Measurements from ENCODE around the gene TMEM248. TPM values are rescaled to one million over a fixed set of nuclear protein-coding genes. Genes with fewer than 3 reads are reported as not detected.
"Not testable (repeated sequence)": the region's sequence is repeated elsewhere in the genome, so short reads cannot be mapped to it uniquely, and the experiment has no call there.

The TMEM248 gene, protein sequence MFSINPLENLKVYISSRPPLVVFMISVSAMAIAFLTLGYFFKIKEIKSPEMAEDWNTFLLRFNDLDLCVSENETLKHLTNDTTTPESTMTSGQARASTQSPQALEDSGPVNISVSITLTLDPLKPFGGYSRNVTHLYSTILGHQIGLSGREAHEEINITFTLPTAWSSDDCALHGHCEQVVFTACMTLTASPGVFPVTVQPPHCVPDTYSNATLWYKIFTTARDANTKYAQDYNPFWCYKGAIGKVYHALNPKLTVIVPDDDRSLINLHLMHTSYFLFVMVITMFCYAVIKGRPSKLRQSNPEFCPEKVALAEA
- 100 to 1,000 TPM in 1 of 2 experiments, 10 to 100 TPM in 1; 85.0 to 104 TPM for total RNA-seq

DNA sequence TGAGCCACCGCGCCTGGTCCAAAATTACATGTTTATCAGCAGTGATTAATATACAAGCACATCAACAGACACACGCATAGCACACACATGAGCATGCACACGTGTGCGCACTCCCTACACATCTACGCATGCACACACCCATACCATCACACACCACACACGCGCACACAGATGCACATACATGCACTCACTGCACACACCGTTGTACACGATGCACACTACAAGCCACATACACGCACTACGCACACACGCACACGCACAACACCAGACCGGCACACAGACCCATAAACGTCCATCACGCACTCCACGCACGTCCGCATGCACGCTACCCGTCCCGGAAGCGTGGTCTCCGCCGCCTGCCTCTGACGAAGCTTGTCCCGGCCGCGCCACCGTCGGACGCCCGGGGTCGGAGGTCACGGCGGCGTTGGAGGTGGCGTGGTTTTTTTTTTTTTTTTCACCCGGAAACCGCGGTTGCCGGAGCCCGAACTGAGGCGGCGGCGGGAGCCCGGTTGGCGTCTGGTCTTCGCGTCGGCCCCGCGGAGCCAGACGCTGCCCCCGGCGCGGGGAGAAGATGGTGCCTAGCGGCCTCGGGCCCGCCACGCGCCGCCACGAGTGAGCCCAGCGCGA, at the start of gene TMEM248:
Gene TMEM248, plus strand, starts transcription at position 457 of the 627 bp plus-strand sequence. CDS start 20,641 bp downstream, outside the sequence.
- Mint-ChIP-seq H3K27me3 (no peaks in the 10 kb centered on the region), H3K4me1 (peaks cover 36% of the 10 kb centered on the region), H3K27ac (peak within 1 kb of the TSS; percentile 99), H3K9me3 (no peaks in the 10 kb centered on the region), H3K36me3 (ENCODE audit: low read depth) (peaks cover 23% of the 10 kb centered on the region), H3K4me3 (peak within 1 kb of the TSS; percentile 99)
- peak; percentile 92 for DNase-seq
- ChIA-PET POLR2A (interaction anchor here (0.6 to 1.0 kb wide), 3 partner anchors 76 to 271 kb away, joined by 4 to 6 read pairs (median 6); no protein-coding TSS in a partner anchor), CTCF (interaction anchor here (0.6 to 2.0 kb wide), 5 partner anchors 16 to 431 kb away, joined by 3 to 6 read pairs (median 4); no protein-coding TSS in a partner anchor)

DNA sequence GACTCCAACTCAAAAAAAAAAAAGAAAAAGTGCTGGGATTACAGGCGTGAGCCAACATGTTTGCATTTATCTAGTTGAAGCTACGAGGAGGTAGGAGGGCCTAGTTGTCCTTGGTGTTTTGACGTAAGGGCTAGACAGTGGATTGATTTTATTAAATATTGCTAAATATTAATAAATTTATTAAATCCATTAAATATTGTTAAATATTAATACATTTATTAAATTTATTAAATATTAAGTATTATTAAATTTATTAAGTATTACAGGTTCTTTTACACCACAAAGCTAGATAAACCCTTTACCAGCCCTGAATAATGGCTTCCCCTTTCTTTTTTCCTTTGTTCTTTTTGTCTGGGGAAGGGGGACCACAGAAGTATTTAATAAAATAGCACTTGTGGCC, 47.5 kb upstream of the TMEM248 start:
- no peak for DNase-seq
- Mint-ChIP-seq H3K27me3 (no peaks in the 10 kb centered on the region), H3K4me3 (no peak overlapping the region), H3K4me1 (peaks cover 9% of the 10 kb centered on the region), H3K27ac (no peak overlapping the region), H3K36me3 (ENCODE audit: low read depth) (peaks cover 2% of the 10 kb centered on the region), H3K9me3 (no peaks in the 10 kb centered on the region)
- CTCF ChIA-PET, result interaction anchor here (0.5 kb wide), 1 partner anchor 127 kb away, joined by 3 read pairs; no protein-coding TSS in a partner anchor
- POLR2A ChIA-PET, result no interaction called here

DNA sequence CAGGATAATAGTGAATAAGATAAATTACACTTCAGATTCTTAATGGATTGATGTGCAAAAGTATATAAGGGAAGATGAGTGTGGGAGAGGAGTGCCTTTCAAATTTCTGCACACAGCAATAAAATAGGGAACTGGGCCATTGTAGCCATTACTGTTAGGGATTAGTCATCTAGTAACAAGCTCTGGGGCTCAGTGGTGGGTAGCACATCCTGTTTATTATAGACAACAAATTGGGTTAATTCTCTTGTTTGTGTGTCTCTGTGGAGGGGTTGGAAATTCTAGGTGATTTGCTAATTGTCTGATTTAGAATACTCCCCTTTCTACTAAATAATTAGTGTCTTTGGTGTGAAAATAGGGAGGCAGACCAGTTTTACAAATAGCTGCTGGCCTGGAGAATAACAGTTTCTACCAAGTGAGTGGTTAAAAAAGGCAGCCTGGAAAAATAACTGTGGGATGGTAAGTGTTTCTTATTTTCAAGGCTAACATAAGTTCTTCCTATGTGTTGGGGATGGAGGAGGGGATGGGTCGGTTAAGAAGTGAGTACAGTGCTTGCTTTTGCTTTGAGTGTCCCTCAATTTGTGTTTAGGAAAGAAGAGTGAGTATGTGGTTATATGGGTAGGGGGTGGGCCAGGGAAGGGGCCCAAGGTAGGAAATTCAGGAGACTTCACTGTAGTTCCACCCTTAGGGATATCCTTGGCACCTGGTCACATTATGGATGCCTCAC, 43.3 kb upstream of the TMEM248 start:
- POLR2A ChIA-PET, result no interaction called here
- H3K27me3 Mint-ChIP-seq, result no peaks in the 10 kb centered on the region
- peaks cover 9% of the 10 kb centered on the region for H3K4me1 Mint-ChIP-seq
- H3K4me3 Mint-ChIP-seq, result no peak overlapping the region
- H3K27ac Mint-ChIP-seq, result peak overlapping the region; percentile 51
- DNase-seq, result no peak
- peaks cover 5% of the 10 kb centered on the region for H3K36me3 Mint-ChIP-seq (ENCODE audit: low read depth)
- CTCF ChIA-PET, result interaction anchor here (0.6 to 1.2 kb wide), 2 partner anchors 8 to 33 kb away, joined by 4 to 6 read pairs; no protein-coding TSS in a partner anchor
- no peaks in the 10 kb centered on the region for H3K9me3 Mint-ChIP-seq

DNA sequence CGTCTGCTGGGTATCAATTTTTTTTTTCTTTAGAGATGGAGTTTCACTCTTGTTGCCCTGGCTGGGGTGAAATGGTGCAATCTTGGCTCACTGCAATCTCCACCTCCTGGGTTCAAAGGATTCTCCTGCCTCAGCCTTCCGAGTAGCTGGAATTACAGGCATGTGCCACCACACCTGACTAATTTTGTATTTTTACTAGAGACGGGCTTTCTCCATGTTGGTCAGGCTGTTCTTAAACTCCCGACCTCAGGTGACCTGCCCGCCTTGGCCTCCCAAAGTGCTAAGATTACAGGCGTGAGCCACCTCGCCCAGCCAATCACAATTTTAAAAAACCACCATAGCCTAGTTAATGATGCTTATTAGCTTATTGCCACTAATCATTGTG, 42.7 kb upstream of the TMEM248 start:
- CTCF ChIA-PET, result interaction anchor here (0.6 to 1.2 kb wide), 3 partner anchors 9 to 56 kb away, joined by 3 to 6 read pairs (median 4); no protein-coding TSS in a partner anchor
- H3K4me3 Mint-ChIP-seq; DNase-seq; H3K9me3 Mint-ChIP-seq; H3K27me3 Mint-ChIP-seq; POLR2A ChIA-PET; H3K4me1 Mint-ChIP-seq; H3K36me3 Mint-ChIP-seq (ENCODE audit: low read depth); H3K27ac Mint-ChIP-seq: not testable (repeated sequence)

DNA sequence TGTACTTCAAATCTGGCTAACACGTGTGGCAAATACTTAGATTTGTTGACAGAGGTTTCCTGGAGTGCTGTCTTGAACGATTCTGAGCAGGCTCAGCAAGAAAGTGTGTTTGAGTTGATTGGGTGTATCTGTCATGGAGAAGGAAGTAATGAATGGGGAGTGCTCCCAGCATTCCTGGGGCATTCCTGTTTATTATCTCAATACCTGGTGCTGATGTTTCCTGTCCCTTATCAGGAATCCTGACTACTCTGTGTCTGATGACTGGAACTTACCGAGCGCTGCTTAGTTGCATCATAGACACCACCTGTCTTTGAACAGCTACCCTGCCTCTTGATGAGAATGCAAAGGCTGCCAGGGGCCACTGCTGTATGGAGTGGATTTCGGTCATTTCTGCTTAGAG, 41.0 kb upstream of the TMEM248 start:
- no peak overlapping the region for H3K27ac Mint-ChIP-seq

DNA sequence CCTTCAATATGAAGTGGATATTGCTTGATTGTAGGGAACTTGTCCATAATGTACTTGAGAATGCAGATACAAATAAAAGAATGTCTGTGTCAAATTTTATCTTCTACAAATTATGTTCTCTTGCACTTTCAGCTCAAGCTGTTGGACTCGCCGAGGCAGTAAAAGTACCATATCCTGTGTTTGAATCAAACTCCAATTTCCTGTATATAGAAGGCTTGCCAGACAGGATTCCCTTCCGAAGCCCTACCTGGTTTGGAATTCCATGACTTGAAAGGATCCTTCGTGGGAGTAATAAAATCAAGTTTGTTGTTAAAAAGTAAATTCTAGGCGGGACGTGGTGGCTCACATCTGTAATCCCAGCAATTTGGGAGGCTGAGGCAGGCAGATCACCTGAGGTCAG, 40.4 kb upstream of the TMEM248 start:
- H3K9me3 Mint-ChIP-seq; H3K4me3 Mint-ChIP-seq; POLR2A ChIA-PET; H3K27ac Mint-ChIP-seq; H3K4me1 Mint-ChIP-seq; H3K27me3 Mint-ChIP-seq; DNase-seq; H3K36me3 Mint-ChIP-seq (ENCODE audit: low read depth): not testable (repeated sequence)
- CTCF ChIA-PET, result interaction anchor here (1.3 kb wide), 1 partner anchor 16 kb away, joined by 3 read pairs; no protein-coding TSS in a partner anchor

More for the DNA sequence above, 41.0 kb upstream of the TMEM248 start:
- CTCF ChIA-PET, result interaction anchor here (1.3 kb wide), 1 partner anchor 16 kb away, joined by 3 read pairs; no protein-coding TSS in a partner anchor
- Mint-ChIP-seq H3K4me3 (no peak overlapping the region), H3K4me1 (peaks cover 9% of the 10 kb centered on the region), H3K27me3 (no peaks in the 10 kb centered on the region), H3K9me3 (no peaks in the 10 kb centered on the region), H3K36me3 (ENCODE audit: low read depth) (peaks cover 5% of the 10 kb centered on the region)
- no peak for DNase-seq
- POLR2A ChIA-PET, result no interaction called here

DNA sequence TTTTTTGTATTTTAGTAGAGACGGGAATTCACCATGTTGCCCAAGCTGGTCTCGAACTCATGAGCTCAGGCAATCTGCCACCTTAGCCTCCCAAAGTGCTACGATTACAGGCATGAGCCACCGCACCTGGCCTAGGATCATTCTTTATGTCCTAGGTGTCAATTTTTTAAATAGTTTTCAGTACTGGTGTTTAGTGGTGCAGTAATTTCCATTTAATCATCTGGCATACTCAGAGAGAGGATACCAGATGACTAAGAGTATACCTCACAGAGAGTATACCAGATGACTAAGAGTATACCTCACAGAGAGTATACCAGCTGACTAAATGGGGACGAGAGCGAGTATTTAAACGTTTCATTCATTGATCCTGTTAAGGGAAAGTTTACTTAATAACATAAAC, 37.3 kb upstream of the TMEM248 start:
- POLR2A ChIA-PET, result no interaction called here
- CTCF ChIA-PET, result interaction anchor here (1.4 kb wide), 1 partner anchor 11 kb away, joined by 3 read pairs; no protein-coding TSS in a partner anchor

DNA sequence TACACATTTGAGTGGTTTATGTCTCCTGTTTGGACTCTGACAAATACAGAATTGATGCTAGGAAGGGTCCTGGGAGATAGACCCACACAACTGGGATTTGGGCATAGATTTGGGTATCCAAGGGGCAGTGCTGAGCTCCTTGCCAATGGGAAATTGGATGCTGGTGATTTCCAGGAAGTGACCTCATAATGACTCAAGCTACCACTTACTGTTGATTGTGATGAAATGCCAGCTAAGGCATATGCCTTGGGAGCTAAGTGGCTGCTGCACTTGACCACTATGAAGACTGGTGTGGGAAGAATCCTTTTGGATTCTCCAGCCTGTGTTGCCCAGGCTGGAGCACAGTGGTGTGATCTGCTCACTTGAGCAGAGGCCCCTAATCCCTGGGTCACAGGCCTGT, 36.5 kb upstream of the TMEM248 start:
- H3K27ac Mint-ChIP-seq, H3K9me3 Mint-ChIP-seq, DNase-seq, H3K27me3 Mint-ChIP-seq, POLR2A ChIA-PET, H3K4me3 Mint-ChIP-seq: not testable (repeated sequence)
- CTCF ChIA-PET, result interaction anchor here (1.4 kb wide), 1 partner anchor 10 kb away, joined by 3 read pairs; no protein-coding TSS in a partner anchor
- Mint-ChIP-seq H3K4me1 (peaks cover 12% of the 10 kb centered on the region), H3K36me3 (ENCODE audit: low read depth) (peaks cover 13% of the 10 kb centered on the region)

More for the DNA sequence above, 37.3 kb upstream of the TMEM248 start:
- Mint-ChIP-seq H3K4me1 (peaks cover 12% of the 10 kb centered on the region), H3K4me3 (no peak overlapping the region), H3K27me3 (no peaks in the 10 kb centered on the region), H3K9me3 (no peaks in the 10 kb centered on the region), H3K27ac (no peak overlapping the region), H3K36me3 (ENCODE audit: low read depth) (peaks cover 13% of the 10 kb centered on the region)
- no peak for DNase-seq

DNA sequence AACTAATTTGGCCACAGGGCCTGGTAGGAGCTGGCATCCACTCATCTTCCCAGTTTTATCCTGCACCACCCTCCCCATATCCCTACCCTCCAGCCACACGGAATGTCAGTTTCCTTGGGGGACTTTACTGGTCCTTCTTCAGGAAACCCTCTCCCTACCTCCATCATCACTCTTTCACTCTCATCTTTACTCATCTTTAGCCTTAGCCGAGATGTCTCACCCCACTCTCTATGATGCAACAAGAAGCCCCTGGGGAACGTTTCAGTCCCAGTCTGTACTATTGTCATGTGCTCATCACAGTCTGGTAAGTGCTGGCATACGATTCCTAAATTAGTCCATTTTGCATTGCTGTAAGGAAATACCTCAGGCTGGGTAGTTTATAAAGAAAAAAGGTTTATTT, 34.9 kb upstream of the TMEM248 start:
- DNase-seq, result no peak
- no peaks in the 10 kb centered on the region for H3K27me3 Mint-ChIP-seq

DNA sequence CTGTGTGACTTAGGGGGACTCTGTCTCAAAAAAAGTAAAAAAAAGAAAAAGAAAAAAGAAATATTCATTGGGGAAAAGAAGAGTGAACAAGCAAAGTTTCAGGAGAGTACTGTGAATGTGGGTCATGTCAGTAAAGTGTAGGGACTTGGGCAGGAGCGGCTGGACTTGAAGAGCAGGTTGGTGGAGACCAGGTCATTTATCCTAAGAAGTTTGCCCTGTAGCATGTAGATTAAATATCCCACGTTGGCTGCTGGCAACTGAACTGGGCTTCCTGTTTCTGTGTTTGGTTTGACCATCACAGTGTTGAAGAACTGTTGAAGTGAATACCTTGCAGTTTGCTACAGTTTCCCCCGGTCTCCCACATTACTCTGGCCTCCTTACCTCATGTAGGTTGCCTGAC, 32.8 kb upstream of the TMEM248 start:
- POLR2A ChIA-PET, H3K27me3 Mint-ChIP-seq, DNase-seq, H3K4me3 Mint-ChIP-seq, CTCF ChIA-PET, H3K9me3 Mint-ChIP-seq: not testable (repeated sequence)
- Mint-ChIP-seq H3K27ac (peak overlapping the region; percentile 5), H3K4me1 (peaks cover 12% of the 10 kb centered on the region), H3K36me3 (ENCODE audit: low read depth) (peaks cover 11% of the 10 kb centered on the region)

More for the DNA sequence above, 34.9 kb upstream of the TMEM248 start:
- H3K36me3 Mint-ChIP-seq (ENCODE audit: low read depth), result peaks cover 11% of the 10 kb centered on the region
- ChIA-PET CTCF (no interaction called here), POLR2A (no interaction called here)
- H3K4me1 Mint-ChIP-seq, result peaks cover 12% of the 10 kb centered on the region
- H3K4me3 Mint-ChIP-seq, result no peak overlapping the region
- no peaks in the 10 kb centered on the region for H3K9me3 Mint-ChIP-seq
- no peak overlapping the region for H3K27ac Mint-ChIP-seq

DNA sequence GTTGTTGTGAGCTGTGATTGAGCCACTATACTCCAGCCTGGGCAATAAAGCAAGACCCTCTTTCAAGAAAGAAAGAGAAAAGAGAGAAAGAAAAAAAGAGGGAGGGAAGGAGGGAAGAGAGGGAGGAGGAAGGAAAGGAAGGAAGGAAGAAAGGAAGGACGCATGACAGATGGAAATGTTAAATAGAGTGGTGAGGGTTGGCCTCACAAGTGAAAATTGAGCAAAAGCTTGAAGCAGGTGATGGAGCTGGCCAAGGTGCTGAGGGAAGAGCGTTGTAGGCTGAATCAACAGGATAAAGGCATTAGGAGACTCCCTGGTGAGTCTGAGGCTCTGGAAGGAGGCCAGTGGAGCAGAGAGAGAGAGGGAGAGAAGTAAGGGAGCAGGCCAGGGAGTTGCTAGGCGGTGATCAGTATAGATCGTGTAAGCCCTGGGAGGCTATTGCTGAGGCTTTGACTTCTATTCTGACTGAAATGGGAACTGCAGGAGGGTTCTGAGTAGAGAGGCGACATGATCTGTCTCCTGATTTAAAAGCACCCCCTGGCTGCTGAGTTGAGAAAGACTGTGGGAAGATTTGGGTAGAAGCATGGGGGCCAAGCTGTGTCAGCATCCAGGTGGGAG, 26.5 kb upstream of the TMEM248 start:
- no peaks in the 10 kb centered on the region for H3K4me1 Mint-ChIP-seq
- CTCF ChIA-PET, result interaction anchor here (0.6 to 1.8 kb wide), 4 partner anchors 9 to 50 kb away, joined by 3 to 8 read pairs (median 4); no protein-coding TSS in a partner anchor
- H3K36me3 Mint-ChIP-seq (ENCODE audit: low read depth), result peaks cover 5% of the 10 kb centered on the region
- H3K27ac Mint-ChIP-seq, result no peak overlapping the region
- no peaks in the 10 kb centered on the region for H3K9me3 Mint-ChIP-seq
- DNase-seq, result peak; percentile 6
- H3K27me3 Mint-ChIP-seq, result no peaks in the 10 kb centered on the region
- no peak overlapping the region for H3K4me3 Mint-ChIP-seq
- POLR2A ChIA-PET, result no interaction called here

DNA sequence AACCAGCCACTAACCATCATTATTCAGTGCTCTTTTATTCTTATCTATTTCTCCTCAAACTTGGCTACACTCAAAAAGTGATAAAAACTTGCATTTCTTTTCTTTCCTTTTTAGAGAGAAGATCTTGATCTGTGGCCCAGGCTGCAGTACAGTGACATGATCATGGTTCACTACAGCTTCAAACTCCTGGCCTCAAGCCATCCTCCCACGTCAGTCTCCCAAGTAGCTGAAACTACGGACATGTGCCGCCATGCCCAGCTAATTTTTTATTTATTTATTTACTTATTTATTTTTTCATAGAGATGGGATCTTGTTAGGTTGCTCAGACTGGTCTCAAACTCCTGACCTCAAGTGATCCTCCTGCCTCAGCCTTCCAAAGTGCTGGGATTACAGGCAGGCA, 24.6 kb upstream of the TMEM248 start:
- Mint-ChIP-seq H3K27me3 (no peaks in the 10 kb centered on the region), H3K4me3 (no peak overlapping the region), H3K36me3 (ENCODE audit: low read depth) (peaks cover 5% of the 10 kb centered on the region), H3K4me1 (no peaks in the 10 kb centered on the region), H3K27ac (no peak overlapping the region), H3K9me3 (no peaks in the 10 kb centered on the region)
- no peak for DNase-seq
- ChIA-PET CTCF (interaction anchor here (0.7 to 1.8 kb wide), 4 partner anchors 9 to 52 kb away, joined by 3 to 8 read pairs (median 3); no protein-coding TSS in a partner anchor), POLR2A (no interaction called here)

All from activated CD4-positive, alpha-beta T cell treated with anti-CD3 and anti-CD28 coated beads, Interleukin-2, amount 10 ng/mL, durations not matched to agents 7 days and 5 days (primary cell).